NT2/D1 (cell line): ENCODE results near the gene OR4M1.

ENCODE experiments used
- SUZ12 ChIP-seq: IDR thresholded peaks from 2 replicates; pipeline ENCODE4 v1.6.1; 2011; ENCODE audit not compliant: insufficient read length, insufficient read depth; ENCODE audit errors: extremely low read depth
- YY1 ChIP-seq: IDR thresholded peaks from 2 replicates; pipeline ENCODE4 v1.6.1; 2011; ENCODE audit not compliant: insufficient read length, insufficient read depth
- ZNF274 ChIP-seq: IDR thresholded peaks from 2 replicates; pipeline ENCODE4 v1.6.1; 2011; ENCODE audit warnings: mild to moderate bottlenecking, low read depth, low read length

DNA sequence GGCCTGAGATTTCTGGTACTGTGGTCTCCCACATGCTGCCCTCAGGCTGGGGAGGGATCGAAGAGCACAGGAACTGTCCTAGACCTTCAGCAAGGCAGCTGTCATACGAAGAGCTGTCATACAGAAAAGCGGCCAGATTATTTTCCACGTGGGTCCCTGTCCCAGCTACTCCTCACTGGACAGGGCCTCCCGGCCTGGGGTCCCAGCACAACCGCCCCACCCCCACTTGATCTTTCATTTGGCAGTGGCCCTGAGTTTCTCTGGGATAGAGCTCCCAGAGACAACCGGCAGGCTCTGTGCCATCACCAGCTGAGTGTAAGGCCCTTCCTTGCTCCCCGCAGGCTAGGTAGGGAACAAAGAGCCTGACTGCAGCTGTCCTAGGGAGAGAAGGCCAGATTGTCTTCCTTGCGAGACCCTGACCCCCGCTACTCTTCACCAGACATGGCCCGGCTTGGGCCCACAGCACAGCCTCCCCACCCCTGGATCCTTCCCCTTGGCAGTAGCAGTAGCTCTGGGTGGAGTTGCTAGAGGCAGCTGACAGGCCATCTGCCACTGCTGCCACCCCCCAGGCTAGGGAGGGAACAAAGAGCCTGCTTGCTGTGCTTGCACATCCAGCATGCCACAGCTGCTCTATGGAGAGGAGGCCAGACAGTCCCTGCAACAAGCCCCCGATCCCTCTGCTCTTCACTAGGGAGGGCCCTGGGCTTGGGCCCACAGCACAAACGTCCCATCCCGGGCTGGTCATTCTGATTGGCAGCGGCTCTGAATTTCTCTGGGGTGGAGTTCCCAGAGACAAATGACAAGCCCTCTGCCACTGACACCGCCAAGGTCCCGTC is 27.2 kb downstream of the OR4M1 start:
- TF ChIP-seq ZNF274 (no peak), YY1 (no peak), SUZ12 (no peak)
